ENCODE measurements around the gene GSC2.

Gene GSC2

DNA sequence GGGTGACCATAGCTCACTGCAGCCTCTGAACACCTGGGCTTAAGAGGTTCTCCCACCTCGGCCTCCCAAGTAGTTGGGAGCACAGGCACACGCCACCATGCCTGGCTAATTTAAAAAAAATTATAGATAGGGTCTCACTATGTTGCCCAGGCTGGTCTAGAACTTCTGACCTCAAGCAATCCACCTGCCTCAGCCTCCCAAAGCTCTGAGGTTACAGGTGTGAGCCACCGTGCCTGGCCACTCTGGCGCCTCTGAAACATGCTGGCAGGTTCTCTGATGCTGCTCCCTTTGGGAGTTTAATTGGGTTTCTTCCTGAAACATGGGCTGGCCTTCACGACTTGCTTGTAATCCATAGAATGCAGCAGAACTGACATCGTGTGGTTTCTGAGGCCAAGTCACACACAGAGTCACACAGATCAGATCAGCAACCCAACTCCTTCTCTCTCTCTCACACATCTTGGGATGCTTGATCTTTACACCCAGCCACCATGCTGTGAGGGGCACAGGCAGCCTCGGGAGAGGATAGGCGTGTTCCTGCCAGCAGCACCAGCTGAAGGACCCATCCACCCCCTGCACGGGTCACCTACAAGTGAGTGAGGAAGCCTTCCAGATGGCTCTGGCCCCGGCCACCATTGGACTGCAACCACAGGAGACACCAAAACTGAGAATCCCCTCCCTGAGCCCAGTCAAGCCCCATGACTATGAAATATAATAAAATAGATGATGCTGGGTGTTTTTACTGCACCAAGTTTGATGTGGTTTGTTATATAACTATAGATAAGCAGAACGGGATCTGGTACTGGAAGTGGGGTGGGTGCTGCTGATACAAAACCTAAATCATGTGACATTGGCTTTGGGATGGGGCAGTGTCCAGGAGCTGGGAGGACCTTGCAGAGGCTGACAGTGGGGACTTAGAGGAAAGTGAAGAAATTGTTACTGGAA, 3.1 kb upstream of the GSC2 start:
- no peak for DNase-seq

DNA sequence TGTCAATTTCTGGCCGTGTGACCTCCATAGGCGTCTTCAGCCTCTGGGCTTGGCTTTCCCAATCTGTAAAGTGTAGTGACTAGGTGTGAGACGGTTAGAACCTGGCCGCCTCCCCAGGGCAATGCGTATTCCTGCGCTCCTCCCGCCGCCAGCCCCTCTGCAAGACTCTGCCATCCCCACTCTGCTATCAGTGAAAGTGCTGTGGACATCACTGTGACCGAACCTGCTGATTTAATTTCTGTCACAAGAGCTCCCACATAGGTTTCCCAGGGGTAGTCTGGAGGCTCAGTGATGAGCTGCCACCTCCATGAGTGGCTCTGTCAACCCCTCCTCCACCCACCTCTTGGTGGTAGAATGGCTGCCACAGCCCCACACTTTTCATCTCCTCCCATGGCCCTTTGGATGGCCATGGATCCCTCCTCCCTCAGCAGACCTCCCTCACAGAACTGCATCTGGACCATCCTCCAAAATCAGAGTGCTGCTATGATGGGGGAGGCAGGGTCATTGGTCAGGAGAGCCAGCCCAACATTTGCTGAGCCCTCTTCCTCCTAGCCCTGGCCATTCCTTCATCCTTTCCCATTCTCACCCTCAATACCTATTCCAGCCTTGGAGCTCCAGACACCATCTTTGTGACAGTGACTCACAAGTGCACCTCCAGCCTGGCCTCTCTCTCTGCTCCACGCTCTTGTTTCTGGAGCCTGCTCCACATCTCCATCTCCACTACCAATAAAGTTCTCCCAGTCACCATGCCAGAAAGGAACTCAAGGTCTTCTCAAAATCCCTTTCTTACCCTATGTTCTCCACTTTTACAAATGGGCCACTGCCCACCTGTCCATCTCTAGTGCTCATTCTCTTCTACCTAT, 1.5 kb upstream of the GSC2 start:
- no peak for DNase-seq

DNA sequence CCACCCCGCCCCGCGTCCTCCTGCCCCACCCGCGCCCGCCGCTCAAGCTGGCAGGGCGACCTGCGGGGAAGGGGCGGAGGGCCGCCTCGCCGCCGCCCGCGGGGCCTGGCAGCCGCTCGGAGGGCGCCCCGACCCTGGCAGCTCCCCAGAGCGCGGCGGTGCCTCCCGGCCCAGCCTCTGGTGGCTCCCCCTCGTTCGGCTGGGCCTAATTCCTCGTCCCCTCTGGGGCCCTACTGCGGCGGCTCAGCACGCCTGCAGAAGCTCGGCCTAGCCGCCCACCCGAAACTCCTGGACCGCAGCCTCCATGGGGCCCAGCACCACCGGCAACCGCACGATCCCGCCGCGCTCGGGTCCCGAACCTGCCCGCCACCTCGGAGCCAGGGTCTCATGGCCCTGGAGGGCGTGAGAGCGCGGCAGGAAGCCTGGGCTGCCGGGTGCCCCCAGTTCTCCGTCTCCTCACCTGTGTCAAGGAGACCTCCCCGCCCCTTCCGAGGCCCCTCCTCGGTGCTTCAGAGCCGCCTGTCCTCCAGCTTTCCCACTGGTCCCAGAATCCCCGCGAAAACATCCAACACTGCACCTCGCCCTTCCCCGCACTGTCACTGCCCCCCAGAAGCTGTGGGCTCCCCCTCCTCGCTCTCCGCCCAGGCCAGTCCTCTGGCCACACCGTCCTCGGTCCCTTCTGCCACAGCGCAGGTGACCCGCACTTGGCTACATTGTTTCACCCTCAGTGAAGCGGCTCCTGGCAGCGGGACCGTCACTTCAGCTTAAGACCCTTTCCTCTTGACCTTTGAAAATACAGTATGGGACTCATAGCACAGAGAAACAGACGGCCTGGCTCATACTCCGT, 613 bp upstream of the GSC2 start:
- DNase-seq, result no peak

DNA sequence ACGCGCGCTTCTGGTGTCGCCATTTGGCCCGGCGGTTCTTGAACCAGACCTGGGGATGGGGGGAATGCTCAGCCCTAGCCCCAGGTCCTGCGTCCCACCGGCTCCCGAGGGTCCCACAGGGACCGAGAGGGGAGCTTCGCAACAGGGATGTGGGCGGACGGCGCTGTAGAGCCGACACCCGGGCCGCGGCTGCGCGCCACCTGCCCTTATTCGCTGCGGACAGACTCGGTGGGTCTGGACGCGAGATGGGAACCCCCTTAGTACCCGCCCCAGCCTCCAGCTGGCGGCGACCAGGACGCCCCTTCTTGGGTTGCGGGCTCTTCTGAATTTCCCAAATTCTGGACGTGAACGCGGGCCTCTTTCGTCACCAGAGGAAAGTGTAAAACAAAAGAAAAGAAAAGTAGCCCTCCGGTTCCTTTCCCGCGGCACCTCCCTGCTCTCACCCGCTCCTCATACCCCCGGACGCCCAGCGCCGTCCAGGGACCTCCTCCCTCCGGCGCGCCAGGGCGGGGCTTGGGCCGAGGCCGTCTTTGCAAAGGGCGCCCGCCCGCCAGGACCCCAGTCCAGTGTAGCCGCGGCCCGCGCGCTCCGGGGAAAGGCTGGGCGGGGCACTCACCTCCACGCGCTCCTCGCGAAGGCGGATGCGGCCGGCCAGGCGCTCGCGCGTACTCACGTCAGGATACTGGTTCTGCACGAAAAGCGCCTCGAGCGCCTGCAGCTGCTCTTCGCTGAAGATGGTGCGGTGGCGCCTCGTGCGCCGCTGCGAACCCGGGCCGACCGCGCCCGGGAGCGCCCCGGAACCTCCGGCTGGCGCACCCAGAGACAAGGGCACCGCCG, 827 bp downstream of the GSC2 start:
- DNase-seq, result peak; percentile 36

DNA sequence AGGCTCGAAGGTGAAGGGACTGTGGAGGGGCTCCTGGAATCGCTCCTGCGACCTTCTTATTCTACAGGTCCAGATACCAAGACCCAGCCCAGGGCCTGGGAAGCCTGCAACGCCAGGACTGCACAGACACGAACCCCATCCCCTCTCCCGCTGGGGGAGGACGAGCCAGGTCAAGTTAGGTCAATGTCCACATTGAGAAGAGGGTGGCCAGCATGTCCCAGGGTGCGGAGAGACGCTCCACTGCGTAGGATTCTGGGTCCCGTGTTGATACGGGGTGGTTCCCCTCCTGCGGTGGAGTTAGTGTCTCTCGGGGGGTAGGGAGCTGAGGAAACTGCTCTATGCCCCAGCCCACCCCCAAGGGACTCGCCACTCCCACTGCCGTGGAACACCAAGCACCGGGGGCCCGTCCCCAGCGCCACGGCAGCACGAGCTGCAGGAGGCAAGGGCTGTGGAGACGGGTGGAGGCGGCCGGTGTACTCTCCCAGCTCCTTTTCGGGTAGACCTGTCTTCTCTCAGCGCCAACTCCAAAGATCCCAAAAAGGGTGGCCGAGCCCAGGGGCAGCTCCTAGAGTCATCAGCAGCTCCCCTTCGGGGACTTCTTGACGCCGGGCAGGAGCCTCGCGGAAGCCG, 1.6 kb downstream of the GSC2 start:
- DNase-seq, result no peak

DNA sequence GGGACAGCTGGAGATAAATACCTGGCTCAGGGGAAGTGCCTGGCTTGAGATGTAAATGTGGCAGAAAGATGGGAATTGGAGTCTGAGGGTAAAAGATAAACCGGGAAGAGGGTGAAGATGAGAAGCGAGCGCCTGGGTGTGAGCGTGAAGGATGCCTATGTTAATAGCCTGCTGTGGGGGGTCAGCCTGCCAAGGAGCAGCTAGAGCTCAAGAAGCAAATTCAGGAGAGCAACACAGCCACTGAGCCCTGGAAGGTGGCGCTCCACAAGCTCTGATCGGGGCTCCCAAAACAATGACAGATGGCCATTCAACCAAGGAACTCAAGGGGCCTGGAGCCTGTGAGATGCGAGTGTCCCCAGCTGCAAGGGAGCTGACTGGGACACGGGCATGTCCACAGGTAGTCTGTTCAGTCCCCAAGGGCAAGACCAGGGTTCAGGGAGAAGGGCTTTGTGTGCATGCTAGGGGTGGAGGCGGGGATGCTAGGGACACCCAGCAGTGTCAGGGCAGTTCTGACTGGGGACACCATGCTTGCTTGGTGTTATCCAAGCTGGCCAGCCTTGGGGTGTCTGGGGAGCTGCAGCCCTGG, 2.8 kb downstream of the GSC2 start:
- no peak for DNase-seq

DNA sequence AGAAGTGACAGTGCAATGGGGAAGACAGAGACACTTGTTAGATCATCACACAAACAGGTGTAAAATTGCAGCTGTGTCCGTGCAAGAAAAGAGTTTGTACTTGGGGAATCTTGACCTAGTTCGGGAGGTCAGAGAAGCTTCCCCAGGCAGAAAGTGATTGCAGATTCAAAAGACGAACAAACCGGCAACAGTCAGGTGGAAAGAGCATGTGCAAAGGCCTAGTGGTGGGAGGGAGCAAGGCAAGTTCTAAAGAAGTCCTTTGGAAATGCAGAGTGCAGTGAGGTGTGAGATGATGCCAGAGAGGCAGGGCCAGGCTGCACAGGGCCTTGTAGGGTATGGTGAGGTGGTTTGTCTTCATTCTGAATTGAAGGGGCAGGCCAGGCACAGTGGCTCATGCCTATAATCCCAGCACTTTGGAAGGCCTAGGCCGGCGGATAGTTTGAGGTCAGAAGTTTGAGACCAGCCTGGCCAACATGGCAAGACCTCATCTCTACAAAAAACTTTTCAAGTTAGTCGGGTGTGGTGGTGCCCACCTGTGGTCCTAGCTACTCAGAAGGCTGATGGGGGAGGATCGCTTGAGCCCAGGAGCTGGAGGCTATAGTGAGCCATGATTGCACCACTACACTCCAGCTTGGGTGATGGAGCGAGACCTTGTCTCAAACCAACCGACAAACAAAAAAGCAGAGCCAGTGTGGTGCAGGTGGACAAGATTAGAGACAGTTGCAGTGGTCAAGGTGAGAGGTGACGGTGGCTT, 3.7 kb downstream of the GSC2 start:
- DNase-seq, result no peak

DNA sequence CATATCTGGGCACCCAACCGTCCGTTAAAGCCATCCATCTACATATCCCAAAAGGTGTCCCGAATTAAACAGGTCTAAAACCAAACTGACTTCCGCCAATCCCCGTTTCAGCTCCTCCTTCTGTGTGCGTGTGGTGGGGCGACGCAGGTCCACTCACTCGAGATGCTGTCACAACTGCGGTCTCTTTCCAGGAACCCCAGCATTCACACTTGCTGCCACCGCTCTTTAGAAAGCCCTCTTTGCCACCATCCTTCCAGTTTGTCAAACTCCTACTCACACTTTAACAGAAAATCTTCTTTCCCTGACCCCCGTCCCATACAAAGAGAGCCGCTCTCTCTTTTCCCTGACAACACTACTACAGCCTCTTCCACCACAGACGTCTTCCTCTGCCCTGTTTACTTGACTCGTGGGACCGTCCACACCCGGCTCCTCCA, 6.1 kb downstream of the GSC2 start:
- peak; percentile 36 for DNase-seq

DNA sequence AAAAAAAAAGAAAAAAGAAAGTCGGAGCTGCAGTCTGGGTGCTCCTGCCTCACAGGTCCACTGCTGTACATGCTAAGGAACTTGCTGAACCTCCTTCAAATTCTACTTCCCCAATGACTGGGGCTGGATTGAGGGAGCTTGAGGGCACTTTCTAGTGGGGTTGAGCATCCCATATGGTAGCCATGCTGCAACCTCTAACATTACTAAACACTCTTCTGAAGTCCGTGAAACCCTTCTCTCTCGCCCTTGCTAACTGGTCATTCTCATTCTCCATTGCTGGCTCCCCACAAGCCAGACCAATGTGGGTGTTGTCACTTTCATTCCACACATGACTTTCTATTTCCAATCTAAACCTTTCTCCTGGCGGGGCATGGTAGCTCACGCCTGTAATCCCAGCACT, 6.9 kb downstream of the GSC2 start:
- no peak for DNase-seq

DNA sequence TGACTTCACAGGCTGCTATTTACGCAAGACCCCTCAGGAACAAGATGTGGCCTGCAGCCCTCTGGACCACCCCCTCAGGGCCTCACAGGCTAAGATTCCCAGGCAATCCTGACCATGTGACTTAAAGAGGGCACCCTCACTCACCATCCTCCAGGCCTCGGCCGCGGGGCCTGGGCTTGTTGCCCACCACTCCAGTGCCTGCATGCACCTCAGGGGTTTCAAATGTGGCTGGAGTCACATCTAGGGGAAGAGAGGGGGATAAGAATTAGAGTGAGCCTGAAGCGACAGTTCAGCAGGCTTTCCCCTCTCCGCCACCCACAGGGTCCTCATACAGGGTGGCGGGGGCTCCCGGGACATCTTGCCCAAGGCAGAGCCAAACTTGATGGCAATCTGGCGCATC, 7.7 kb downstream of the GSC2 start:
- DNase-seq, result no peak

DNA sequence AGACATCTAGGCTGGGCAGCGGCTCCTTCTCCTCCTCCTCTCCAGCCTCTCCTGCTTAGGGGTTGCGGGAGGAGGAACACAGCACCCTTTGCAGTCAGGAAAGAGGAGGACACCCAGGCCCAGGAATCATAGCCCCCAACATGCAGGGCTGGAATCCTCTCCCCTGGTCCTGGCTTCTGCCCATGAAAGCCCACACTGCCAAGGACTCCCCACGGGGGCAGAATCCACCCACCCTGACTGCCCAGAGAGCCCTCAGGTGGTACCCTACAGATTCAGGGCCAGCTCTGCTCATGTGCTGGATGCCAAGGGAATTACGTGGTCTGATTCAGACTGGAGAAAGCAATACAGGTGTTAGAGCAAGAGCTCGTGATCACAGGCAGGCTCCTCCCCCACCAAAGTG, 10.1 kb downstream of the GSC2 start:
- DNase-seq, result no peak

DNA sequence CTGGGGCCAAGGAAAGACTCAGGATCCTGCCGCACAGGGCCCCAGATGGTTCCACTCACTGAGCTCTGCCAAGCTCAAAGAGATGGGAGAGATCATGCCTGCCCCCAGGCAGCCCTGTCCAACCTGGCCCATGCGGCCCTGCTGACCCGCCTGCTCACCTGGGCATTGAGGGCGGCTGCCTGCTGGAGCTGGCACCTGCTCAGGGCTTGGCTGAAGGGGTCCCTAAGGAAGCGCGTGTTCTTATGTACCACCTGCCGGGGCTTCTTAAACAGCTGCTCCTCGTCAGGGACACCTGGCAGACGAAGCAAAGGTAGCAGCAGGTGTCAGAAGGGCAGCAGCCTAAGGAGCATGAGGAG, 11.1 kb downstream of the GSC2 start:
- no peak for DNase-seq

DNA sequence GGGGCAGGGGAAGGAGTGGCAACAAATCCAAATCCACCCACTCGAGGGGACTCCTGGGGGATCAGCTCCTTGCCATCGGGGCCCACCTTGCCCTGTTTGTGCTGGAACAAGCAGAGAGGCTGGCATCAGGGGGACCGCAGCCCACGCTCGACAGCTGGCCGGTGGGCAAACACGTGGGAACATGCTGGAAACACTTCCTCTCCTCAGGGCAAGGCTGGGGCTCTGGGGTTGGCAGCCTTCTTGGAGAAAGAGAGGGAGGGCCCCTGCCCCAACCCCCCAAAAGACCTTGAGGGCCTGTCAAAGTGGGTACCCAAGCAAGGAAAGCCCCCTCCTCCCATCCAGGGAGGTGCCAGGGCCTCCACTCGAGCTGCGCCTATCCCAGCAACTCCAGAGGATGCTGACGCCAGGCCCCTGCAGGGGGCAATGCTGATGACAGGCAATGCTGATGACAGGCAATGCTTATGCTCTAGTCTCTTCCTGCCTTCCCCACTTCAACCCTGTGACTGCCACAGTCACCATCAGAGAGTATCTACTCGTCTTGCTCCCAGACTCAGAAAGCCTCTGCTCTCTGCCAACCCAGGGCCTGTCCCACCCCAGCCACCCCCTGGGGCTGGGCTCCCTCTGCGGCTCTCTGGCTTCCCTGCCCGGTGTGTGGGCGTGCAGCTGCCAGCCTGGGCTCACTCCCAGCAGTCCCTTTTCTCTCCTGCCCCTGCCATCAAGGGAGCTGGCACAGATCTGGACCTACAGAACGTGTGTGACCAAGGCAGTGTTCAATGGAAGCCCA, 11.7 kb downstream of the GSC2 start:
- DNase-seq, result no peak

DNA sequence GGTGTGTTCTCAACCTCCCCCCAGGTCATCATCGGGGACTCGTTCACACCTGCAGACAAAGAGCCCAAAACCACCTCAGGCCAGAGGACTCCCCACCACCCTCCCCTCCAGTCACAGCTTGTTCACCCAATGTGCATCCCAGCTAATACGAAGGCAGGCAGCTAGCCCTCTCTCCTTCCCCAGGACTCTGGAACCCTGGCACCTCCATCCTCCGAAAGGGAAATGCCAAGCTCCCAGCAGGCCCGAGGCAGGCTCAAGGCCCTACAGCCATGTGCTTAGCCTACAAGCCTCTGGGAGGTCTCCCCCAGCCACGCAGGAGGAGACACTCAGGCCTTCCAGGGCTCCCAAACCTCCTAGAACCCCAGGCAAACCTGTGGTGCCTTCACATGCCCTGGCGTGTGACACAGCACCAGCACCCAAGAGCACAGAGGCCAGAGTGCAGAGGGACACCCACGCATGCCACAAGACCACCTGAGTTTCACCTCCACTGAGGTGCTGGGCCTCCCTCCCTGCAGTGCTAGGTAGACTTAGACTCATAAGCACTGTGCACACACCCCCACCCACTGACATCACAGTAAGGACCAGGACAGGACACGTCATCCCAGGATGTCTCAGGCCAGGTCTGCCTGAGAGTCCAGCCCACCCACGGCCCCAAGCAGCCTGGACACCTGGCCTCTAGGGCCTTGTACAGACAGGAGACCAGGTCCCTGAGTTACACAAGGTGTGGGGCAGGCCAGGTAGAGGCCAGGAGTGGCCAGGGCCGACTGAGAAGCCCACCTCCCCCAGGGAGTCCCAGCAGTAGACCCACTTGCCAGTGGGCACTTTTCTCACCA, 12.5 kb downstream of the GSC2 start:
- no peak for DNase-seq

DNA sequence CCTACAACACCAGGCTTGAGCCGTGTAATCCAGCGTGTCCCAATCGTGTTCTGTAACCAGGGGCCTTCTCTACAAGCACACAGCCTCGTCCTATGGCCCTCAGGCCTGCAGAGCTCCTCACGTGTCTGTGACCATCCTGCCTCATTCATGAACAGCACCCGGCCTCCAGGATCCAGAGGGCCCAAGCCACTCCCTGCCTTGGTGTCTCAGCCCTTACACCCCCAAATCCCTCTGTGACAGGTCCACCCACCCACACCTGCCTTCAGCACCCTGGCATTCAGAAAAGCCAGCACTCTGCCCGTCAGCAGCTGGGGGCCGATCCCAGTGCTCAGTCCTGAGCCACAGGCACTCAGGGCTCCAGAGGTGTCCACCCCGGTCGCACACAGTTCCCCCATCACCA, 13.2 kb downstream of the GSC2 start:
- no peak for DNase-seq

DNA sequence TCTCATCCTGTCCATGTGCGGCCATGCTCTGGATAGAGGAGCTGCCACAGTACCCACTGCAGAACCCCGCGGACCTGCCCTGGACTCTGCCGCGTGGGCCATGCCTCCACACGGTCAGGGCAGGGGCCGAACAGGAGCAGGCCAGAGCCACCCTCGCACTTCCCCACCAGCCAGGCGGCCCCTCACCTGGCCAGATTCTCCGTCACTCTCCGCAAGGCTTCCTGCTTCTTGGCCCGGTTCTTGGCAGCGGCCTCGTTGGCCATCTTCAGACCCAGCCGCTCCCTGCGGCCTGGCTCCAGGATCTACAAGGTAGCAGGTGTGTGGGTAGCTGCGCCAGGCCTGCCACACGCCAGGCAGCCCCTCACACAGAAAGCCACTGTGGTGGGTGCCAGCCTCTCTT, 15.2 kb downstream of the GSC2 start:
- DNase-seq, result no peak

DNA sequence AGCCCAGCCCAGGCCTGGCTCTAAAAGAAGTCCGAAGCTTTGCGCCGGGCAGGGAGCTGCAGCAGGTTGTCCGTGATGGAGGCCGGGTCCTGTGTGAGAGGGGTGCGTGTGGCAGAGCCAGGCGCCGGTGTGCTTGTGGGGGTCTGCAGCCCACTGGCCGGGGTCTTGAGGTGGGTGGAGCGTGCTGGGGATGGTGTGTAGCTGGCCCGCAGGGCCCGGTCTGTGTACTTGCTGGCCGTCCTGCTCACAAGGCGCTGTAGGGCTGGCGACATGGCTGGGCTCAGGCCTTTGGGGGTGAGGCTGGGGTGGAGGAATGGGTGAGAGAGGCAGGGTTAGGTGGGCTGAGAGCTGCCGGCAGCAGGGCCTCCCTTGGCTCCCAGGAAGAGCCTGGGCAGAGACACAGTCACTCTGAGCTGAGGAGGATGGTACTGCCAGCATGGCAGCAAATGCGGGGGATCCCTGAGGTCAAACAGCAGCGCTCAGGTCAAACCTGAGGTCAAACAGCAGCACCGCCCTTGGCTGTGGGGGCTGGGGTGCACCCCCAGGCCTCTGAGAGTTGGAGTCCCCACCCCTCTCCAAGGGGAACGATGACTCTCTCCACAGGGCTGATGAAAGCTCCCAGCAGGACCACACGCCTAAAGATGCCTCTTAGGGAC, 15.8 kb downstream of the GSC2 start:
- DNase-seq, result no peak

DNA sequence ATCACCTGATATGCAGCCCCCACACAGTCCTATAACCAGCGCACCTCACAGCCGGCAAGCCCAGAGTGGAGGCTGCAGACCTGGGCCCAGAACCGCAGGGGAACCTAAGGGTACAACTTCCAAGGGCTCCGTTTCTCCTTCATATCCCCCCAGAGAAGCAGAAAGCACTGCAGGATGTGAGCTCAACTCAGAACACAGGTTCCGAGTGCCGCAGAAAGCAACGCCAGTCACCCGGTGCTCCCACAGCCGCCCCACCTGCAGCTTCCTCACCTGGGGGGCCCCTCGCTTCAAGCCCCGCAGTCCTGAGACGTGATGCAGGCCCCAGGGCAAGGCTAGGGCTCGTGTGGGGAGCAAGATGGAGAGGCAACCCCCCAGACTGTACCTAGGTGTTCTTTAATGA, 16.5 kb downstream of the GSC2 start:
- no peak for DNase-seq
